ENCODE data around the gene MCAT.

The MCAT gene

GRCh38 chr22:43179146-43179910 lies 36.1 kb upstream of the MCAT start:
- H3K4me3 ChIP-seq (ENCODE audit: low read depth, low read length): no peak overlapping the region
- TF ChIP-seq, protein P1, sequence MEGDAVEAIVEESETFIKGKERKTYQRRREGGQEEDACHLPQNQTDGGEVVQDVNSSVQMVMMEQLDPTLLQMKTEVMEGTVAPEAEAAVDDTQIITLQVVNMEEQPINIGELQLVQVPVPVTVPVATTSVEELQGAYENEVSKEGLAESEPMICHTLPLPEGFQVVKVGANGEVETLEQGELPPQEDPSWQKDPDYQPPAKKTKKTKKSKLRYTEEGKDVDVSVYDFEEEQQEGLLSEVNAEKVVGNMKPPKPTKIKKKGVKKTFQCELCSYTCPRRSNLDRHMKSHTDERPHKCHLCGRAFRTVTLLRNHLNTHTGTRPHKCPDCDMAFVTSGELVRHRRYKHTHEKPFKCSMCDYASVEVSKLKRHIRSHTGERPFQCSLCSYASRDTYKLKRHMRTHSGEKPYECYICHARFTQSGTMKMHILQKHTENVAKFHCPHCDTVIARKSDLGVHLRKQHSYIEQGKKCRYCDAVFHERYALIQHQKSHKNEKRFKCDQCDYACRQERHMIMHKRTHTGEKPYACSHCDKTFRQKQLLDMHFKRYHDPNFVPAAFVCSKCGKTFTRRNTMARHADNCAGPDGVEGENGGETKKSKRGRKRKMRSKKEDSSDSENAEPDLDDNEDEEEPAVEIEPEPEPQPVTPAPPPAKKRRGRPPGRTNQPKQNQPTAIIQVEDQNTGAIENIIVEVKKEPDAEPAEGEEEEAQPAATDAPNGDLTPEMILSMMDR (IDR thresholded peaks at IDR 0.05; ENCODE audit: low read depth, low read length): no peak

DNA sequence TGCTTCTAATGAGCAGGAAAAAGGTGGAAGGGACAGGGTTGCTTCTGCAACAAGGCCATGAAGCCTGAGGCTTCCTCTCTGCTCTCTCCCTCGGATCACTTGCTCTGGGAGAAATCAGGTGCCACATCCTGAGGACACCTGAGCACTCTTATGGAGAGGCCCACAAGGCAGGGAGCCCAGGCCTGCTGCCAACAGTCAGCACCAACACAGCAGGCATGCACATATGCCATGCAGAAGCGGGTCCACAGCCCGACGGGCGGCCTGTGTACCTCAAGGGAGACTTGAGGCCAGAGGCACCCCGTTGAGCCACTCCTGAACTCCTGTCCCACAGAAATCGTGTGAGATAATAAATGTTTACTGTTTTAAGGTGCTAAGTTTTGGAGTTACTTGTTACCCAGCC lies 34.3 kb upstream of the MCAT start:
- H3K4me3 ChIP-seq (ENCODE audit: low read depth, low read length): no peak overlapping the region

DNA sequence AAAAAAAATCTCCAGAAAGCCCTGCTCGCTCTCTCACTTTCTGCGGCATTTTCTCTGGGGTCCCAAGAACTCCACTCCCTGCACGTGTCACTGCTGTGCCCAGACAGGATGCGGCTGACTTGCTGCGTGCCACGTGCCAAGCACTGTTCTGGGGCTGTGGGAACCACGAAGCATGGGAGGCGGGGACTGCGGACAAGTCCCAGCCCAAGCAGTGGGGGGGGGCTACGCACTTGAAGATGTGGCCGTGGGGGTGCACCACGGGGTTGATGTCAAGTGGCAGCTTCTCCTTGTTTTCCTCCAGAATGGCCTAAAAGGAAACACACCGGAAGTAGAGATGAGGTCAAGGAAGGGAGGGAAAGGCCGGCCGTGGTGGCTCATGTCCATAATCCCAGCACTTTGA lies 32.9 kb upstream of the MCAT start:
- H3K4me3 ChIP-seq (ENCODE audit: low read depth, low read length): no peak overlapping the region
- TF ChIP-seq, protein P1 (IDR thresholded peaks at IDR 0.05; ENCODE audit: low read depth, low read length): no peak

More for the DNA sequence above, 34.3 kb upstream of the MCAT start:
- TF ChIP-seq, protein P1 (IDR thresholded peaks at IDR 0.05; ENCODE audit: low read depth, low read length): no peak

GRCh38 chr22:43174941-43175531 lies 31.8 kb upstream of the MCAT start:
- H3K4me3 ChIP-seq (ENCODE audit: low read depth, low read length): no peak overlapping the region
- TF ChIP-seq, protein P1 (IDR thresholded peaks at IDR 0.05; ENCODE audit: low read depth, low read length): no peak

DNA sequence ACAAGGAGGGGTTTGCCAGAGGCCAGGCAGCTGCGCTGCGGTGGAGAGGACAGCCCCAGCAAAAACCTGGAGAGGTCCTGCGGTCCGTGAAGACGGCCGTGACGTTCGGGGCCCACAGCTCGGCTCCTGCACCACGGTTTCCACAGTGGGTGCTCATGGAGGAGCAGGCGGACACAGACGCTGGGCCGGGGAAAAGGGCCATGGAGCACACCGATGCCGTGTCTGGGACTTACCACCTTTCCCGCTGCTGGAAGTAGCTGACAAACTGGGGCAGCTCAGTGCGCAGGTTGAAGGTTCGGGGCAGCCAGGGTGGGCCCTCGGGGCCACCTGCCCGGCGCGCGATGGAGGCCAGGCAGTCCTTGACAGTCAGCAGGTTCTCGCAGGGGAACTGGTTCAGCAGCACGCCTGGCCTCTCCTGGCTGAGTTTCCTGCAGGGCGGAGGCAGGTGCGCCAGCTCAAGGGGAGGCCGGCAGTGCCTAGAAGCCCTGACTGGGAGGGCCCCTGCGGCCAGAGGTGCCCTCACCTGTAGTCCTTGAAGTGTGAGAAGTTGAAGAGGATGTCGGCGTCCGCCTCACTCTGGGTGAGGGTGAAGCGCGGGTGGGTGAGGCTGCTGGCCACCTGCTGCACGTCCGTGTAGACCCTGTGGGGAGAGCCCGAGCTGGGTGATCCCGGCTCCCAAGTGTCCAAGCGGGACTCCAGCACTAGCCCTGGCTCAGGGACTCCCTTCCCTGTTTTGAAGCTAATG lies 30.9 kb upstream of the MCAT start:
- no peak overlapping the region for H3K4me3 ChIP-seq (ENCODE audit: low read depth, low read length)
- TF ChIP-seq, protein P1 (IDR thresholded peaks at IDR 0.05; ENCODE audit: low read depth, low read length): no peak

GRCh38 chr22:43173566-43173965 lies 30.4 kb upstream of the MCAT start:
- H3K4me3 ChIP-seq (ENCODE audit: low read depth, low read length): no peak overlapping the region
- TF ChIP-seq, protein P1 (IDR thresholded peaks at IDR 0.05; ENCODE audit: low read depth, low read length): no peak

DNA sequence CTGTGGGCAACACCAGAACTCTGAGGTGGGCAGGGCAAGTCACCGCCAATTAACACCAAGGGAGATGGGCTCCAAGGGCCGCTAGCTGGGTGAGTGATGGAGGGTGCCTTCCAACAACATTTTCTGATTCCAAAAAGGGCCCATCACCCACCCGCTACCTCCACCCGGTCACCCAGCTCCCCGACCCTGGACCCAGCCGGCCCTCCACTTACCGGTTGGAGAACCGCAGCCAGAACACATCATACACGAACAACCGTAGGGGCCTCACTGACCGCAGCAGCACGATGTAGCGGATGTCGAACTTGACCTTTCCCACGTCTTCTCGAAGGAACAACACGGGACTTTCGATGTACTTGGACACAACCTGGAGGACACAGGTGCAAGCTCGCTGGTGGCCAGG lies 29.0 kb upstream of the MCAT start:
- TF ChIP-seq, protein P1 (IDR thresholded peaks at IDR 0.05; ENCODE audit: low read depth, low read length): no peak
- no peak overlapping the region for H3K4me3 ChIP-seq (ENCODE audit: low read depth, low read length)
